Parathyroid adenoma (tissue), 2 donors: ENCODE measurements around the gene LRRC8C.
"Not testable (repeated sequence)": the region's sequence is repeated elsewhere in the genome, so short reads cannot be mapped to it uniquely, and the experiment has no call there.

Source experiments
- H2AFZ ChIP-seq: fragments of 300-600 bp; sonication (generic); one replicate; pipeline ENCODE4 v1.7.0; 2017; ENCODE audit warnings: antibody characterized with exemption, mild to moderate bottlenecking
- H3K27ac ChIP-seq: fragments of 300-600 bp; sonication (generic); one replicate; pipeline ENCODE4 v1.7.0; 2017
- H3K27me3 ChIP-seq: fragments of 300-600 bp; sonication (generic); one replicate; pipeline ENCODE4 v1.7.0; 2017; ENCODE audit warnings: low read length; ENCODE audit not compliant: control insufficient read depth, insufficient read depth
- H3K36me3 ChIP-seq: fragments of 300-600 bp; sonication (generic); one replicate; pipeline ENCODE4 v1.7.0; 2017; ENCODE audit warnings: low read length; ENCODE audit not compliant: control insufficient read depth, insufficient read depth
- H3K4me1 ChIP-seq: fragments of 300-600 bp; sonication (generic); one replicate; pipeline ENCODE4 v1.7.0; 2017; ENCODE audit warnings: control low read depth
- H3K4me2 ChIP-seq: fragments of 300-600 bp; sonication (generic); one replicate; pipeline ENCODE4 v1.7.0; 2017; ENCODE audit warnings: low read length
- H3K4me3 ChIP-seq: fragments of 300-600 bp; sonication (generic); one replicate; pipeline ENCODE4 v1.7.0; 2017; ENCODE audit warnings: low read depth, low read length
- H3K79me2 ChIP-seq: fragments of 300-600 bp; sonication (generic); one replicate; pipeline ENCODE4 v1.7.0; 2017; ENCODE audit warnings: control low read depth
- H3K9ac ChIP-seq: fragments of 300-600 bp; sonication (generic); one replicate; pipeline ENCODE4 v1.7.0; 2017; ENCODE audit warnings: mild to moderate bottlenecking
- H3K9me3 ChIP-seq: fragments of 300-600 bp; sonication (generic); one replicate; pipeline ENCODE4 v1.7.0; 2017; ENCODE audit warnings: low read length; ENCODE audit not compliant: control insufficient read depth
- TF ChIP-seq, protein P1 (sequence below): fragments of 300-600 bp; sonication (generic); IDR thresholded peaks from one replicate; pipeline ENCODE4 v1.7.0; 2017; ENCODE audit warnings: antibody characterized with exemption, mild to moderate bottlenecking
- donor health status: primary hyperparathyroidism.

The LRRC8C gene

DNA sequence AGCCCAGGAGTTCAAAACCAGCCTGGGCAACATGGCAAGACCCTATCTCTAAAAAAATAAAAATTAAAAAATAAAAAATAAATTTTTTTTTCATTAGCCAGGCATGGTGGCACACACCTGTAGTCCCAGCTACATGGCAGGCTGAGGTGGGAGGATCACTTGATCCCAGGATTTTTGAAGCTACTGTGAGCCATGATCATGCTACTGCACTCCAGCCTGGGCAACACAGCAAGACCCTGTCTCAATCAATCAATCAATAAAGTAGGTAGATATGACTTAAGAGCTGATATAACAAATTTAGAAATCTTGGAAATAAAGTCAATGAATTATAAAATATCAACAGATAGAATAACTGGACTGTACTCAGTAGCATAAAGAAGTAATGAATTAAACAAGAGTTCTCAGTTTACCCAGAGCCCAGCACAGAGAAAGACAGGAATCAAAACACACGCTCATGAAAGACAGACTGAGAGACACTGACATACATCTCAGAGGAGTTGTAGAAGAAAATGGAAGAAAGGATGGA lies 69.7 kb downstream of the LRRC8C start:
- TF ChIP-seq, protein P1, sequence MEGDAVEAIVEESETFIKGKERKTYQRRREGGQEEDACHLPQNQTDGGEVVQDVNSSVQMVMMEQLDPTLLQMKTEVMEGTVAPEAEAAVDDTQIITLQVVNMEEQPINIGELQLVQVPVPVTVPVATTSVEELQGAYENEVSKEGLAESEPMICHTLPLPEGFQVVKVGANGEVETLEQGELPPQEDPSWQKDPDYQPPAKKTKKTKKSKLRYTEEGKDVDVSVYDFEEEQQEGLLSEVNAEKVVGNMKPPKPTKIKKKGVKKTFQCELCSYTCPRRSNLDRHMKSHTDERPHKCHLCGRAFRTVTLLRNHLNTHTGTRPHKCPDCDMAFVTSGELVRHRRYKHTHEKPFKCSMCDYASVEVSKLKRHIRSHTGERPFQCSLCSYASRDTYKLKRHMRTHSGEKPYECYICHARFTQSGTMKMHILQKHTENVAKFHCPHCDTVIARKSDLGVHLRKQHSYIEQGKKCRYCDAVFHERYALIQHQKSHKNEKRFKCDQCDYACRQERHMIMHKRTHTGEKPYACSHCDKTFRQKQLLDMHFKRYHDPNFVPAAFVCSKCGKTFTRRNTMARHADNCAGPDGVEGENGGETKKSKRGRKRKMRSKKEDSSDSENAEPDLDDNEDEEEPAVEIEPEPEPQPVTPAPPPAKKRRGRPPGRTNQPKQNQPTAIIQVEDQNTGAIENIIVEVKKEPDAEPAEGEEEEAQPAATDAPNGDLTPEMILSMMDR = no peak
- H3K4me1 ChIP-seq = no peaks in the 10 kb centered on the region
- no peak overlapping the region for H3K4me3 ChIP-seq
- no peak overlapping the region for H2AFZ ChIP-seq
- H3K4me2 ChIP-seq = no peak overlapping the region
- H3K9me3 ChIP-seq = no peaks in the 10 kb centered on the region
- no peak overlapping the region for H3K9ac ChIP-seq
- no peaks in the 10 kb centered on the region for H3K79me2 ChIP-seq
- H3K27ac ChIP-seq = no peak overlapping the region
- H3K27me3 ChIP-seq = no peaks in the 10 kb centered on the region
- H3K36me3 ChIP-seq = no peaks in the 10 kb centered on the region

DNA sequence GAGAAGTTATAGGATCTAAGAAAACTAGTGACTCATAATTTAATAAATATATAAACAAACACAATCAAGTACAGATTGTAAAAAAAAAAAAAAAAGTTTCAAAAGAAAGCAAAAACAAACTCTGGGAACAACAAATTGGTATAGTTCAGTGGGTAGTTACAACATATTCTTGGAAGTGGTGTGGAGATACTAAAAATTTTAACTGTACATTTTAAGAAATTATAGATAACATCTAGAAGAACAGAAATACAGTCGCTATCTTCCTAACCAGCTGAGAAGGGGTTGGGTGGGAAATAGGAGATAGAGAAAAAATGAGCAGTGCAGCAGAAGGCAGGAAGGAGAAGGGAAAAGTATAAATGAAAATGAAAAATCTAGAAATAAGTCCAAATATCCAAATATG lies 70.5 kb downstream of the LRRC8C start:
- no peak overlapping the region for H3K4me2 ChIP-seq
- no peak overlapping the region for H2AFZ ChIP-seq
- no peaks in the 10 kb centered on the region for H3K36me3 ChIP-seq
- no peaks in the 10 kb centered on the region for H3K4me1 ChIP-seq
- H3K4me3 ChIP-seq = no peak overlapping the region
- TF ChIP-seq, protein P1 = no peak
- H3K9me3 ChIP-seq = no peaks in the 10 kb centered on the region
- H3K27ac ChIP-seq = no peak overlapping the region
- no peaks in the 10 kb centered on the region for H3K27me3 ChIP-seq
- no peak overlapping the region for H3K9ac ChIP-seq
- no peaks in the 10 kb centered on the region for H3K79me2 ChIP-seq

DNA sequence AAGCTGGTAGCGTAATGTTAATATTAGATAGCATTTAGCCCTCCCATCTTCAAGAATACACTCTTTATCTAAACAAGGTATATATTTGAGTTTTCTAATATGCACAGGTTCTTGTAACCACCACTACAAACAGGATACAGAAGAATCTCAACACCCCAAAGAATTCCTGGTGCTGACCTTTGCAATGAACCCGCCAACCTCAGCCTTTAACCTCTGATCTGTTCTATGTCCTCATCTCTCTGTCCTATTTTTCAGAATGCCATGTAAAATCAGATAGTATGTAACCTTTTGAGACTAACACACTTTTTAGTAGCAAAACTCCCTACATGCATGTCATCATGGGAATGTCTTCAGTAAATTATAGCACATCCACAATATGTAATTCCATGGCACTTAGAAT lies 71.1 kb downstream of the LRRC8C start:
- Histone ChIP-seq H3K79me2 (no peaks in the 10 kb centered on the region), H3K4me3 (no peak overlapping the region), H3K36me3 (no peaks in the 10 kb centered on the region), H3K9me3 (no peaks in the 10 kb centered on the region), H3K4me2 (no peak overlapping the region), H3K4me1 (no peaks in the 10 kb centered on the region), H3K9ac (no peak overlapping the region), H2AFZ (no peak overlapping the region), H3K27ac (no peak overlapping the region), H3K27me3 (no peaks in the 10 kb centered on the region)
- TF ChIP-seq, protein P1 = no peak

DNA sequence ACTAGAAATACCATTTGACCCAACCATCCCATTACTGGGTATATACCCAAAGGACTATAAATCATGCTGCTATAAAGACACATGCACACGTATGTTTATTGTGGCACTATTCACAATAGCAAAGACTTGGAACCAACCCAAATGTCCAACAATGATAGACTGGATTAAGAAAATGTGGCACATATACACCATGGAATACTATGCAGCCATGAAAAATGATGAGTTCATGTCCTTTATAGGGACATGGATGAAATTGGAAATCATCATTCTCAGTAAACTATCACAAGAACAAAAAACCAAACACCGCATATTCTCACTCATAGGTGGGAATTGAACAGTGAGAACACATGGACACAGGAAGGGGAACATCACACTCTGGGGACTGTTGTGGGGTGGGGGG lies 72.0 kb downstream of the LRRC8C start:
- H3K27ac ChIP-seq, H3K27me3 ChIP-seq, H3K4me2 ChIP-seq, H3K4me1 ChIP-seq, H3K79me2 ChIP-seq, H3K9ac ChIP-seq, H2AFZ ChIP-seq, H3K4me3 ChIP-seq, H3K36me3 ChIP-seq, H3K9me3 ChIP-seq: not testable (repeated sequence)

DNA sequence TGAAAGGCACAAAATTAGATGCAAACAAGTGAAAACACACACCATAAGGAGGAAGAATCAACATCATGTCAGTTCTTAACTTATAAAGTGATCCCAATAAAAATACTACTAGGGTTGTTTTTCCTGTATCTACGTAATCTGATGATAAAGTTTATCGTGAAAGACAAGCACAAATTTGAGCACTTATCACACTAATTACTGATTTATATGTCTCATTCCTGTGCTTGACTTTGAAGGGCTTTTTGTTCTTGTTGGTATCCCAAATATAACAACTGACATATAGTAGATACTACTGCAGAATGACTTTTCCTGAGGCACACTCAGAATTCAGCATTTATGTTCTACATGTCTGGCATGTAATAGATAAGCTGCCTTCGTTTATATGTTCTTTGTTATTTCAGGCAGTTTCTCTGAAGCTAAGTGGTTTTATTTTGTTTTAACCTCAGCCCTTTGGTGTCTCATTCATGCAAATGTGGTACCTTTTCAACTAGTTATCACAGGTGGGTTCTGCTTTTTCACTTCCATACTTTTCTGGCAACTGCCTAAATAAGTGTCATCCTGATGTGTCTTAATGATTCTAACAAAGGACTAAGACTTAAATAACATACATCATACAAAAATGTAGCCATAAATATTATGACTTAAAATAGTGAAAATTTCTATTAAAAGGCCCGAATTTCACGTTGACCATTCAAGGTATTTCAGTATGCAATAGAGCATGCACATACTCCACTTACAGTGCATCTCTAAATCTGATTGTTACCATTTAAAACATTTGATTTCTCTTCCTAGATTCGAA lies 73.2 kb downstream of the LRRC8C start:
- H3K4me2 ChIP-seq = no peak overlapping the region
- no peaks in the 10 kb centered on the region for H3K27me3 ChIP-seq

More for the DNA sequence above, 73.2 kb downstream of the LRRC8C start:
- TF ChIP-seq, protein P1 = no peak
- Histone ChIP-seq H3K9me3 (no peaks in the 10 kb centered on the region), H3K4me1 (no peaks in the 10 kb centered on the region), H3K4me3 (no peak overlapping the region), H3K27ac (no peak overlapping the region), H3K36me3 (no peaks in the 10 kb centered on the region), H3K9ac (no peak overlapping the region), H3K79me2 (no peaks in the 10 kb centered on the region), H2AFZ (no peak overlapping the region)
